ENCODE measurements around the gene CTNNA1.

CTNNA1 gene

GRCh38 chr5:138876811-138877210, 123.6 kb downstream of the CTNNA1 start:
- Mint-ChIP-seq H3K4me3 (no peak overlapping the region), H3K27ac (no peak overlapping the region), H3K4me1 (peaks cover 53% of the 10 kb centered on the region), H3K9me3 (no peaks in the 10 kb centered on the region), H3K27me3 (ENCODE audit: low read depth) (no peaks in the 10 kb centered on the region), H3K36me3 (ENCODE audit: low read depth) (peaks cover 24% of the 10 kb centered on the region)
- no peak for TF ChIP-seq CTCF (IDR thresholded peaks at IDR 0.05; ENCODE audit: unreplicated experiment in 3 of 3)

DNA sequence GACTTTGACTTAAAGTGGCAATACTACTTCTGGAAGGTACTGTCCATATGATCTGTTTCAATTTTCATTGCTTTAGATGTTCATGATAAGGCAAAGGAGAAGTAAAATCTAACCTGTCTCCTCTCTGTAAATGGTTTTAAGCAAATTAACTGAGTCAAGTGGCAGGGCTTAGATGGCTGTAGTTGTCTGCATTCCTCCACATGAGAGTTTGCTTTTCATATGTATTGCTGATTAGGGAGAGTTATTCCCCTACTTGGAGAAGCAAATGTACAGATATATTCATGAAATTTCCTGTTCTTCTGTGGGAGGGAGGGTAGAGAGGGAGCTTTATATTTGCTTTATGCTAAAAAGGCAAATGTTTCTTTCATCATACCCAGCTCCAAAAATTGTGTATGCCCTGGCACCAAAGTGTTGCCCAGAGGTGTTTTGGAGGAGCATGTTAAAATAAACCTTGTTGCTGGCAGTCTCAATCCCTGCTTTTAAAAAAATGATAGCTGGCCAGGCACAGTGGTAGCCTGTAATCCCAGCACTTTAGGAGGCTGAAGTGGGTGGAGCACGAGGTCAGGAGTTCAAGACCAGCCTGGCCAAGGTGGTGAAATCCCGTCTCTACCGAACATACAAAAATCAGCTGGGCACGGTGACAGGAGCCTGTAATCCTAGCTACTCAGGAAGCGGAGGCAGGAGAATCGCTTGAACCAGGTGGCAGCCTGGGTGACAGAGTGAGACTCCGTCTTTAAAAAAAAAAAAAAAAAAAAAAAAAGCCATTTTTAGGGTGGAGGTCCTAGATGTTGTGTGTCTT, 125.4 kb downstream of the CTNNA1 start:
- H3K36me3 Mint-ChIP-seq (ENCODE audit: low read depth), result peaks cover 28% of the 10 kb centered on the region
- no peak overlapping the region for H3K27ac Mint-ChIP-seq
- H3K4me3 Mint-ChIP-seq, result no peak overlapping the region
- H3K4me1 Mint-ChIP-seq, result peaks cover 41% of the 10 kb centered on the region
- no peaks in the 10 kb centered on the region for H3K27me3 Mint-ChIP-seq (ENCODE audit: low read depth)
- no peak for TF ChIP-seq CTCF (IDR thresholded peaks at IDR 0.05; ENCODE audit: unreplicated experiment in 3 of 3)
- no peaks in the 10 kb centered on the region for H3K9me3 Mint-ChIP-seq

DNA sequence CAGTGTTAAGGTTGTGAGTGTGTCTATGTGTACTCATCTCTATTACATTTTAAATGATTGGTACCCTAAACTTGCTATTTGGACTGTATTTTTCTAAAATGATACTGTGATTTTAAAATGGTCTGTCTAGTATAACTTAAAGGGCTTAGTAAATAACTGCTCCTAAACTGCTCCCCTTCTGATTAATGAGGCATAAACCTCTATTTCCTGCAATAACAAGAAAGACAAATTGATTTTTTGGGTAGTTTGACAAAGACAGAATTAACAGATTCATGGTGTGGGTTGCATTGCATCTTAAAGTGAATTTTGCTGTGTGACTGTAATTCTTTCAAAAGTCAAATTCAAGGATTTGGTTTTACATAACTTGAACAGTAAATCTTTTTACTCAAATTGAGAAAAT, 130.0 kb downstream of the CTNNA1 start:
- Mint-ChIP-seq H3K9me3 (no peaks in the 10 kb centered on the region), H3K36me3 (ENCODE audit: low read depth) (peaks cover 35% of the 10 kb centered on the region), H3K4me1 (peaks cover 39% of the 10 kb centered on the region), H3K4me3 (no peak overlapping the region), H3K27me3 (ENCODE audit: low read depth) (no peaks in the 10 kb centered on the region), H3K27ac (peak overlapping the region in 2 of 3 experiments; percentile 25 to 42)
- no peak for TF ChIP-seq CTCF (IDR thresholded peaks at IDR 0.05; ENCODE audit: unreplicated experiment in 3 of 3)

GRCh38 chr5:138884094-138884493, 130.9 kb downstream of the CTNNA1 start:
- Mint-ChIP-seq H3K36me3 (ENCODE audit: low read depth) (peaks cover 39% of the 10 kb centered on the region), H3K27ac (peak overlapping the region; percentile 8 to 42 (median 25)), H3K9me3 (no peaks in the 10 kb centered on the region), H3K4me3 (no peak overlapping the region), H3K4me1 (peaks cover 39% of the 10 kb centered on the region), H3K27me3 (ENCODE audit: low read depth) (no peaks in the 10 kb centered on the region)
- TF ChIP-seq CTCF (IDR thresholded peaks at IDR 0.05; ENCODE audit: unreplicated experiment in 3 of 3), result no peak

DNA sequence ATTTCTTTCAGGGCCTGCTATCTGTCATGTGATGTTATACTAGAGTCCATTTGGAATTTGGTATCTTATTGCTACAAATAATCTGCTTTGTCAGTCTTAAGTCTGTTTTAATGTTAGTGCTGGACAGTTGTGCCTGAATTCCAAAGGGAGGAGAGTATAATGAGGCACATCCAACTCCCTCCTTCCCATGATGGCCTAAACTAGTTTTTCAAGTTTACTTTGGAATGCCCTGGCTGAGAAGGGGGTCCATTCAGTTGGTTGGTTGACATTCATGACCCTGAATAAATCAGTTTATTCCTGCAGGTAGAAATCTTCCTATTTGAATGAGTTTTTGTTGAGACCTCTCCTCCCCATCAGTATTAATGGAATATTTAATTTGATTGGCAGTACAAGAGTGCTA, 131.3 kb downstream of the CTNNA1 start:
- Mint-ChIP-seq H3K36me3 (ENCODE audit: low read depth) (peaks cover 44% of the 10 kb centered on the region), H3K27me3 (ENCODE audit: low read depth) (no peaks in the 10 kb centered on the region), H3K4me1 (peaks cover 39% of the 10 kb centered on the region), H3K4me3 (no peak overlapping the region), H3K27ac (peak overlapping the region; percentile 13 to 42 (median 25)), H3K9me3 (no peaks in the 10 kb centered on the region)
- TF ChIP-seq CTCF (IDR thresholded peaks at IDR 0.05; ENCODE audit: unreplicated experiment in 3 of 3), result no peak

GRCh38 chr5:138889994-138890393, 136.8 kb downstream of the CTNNA1 start:
- Mint-ChIP-seq H3K4me3 (no peak overlapping the region), H3K27me3 (ENCODE audit: low read depth) (no peaks in the 10 kb centered on the region), H3K9me3 (peaks cover 3% of the 10 kb centered on the region), H3K36me3 (ENCODE audit: low read depth) (peaks cover 70% of the 10 kb centered on the region), H3K4me1 (peaks cover 7% of the 10 kb centered on the region), H3K27ac (no peak overlapping the region)
- no peak for TF ChIP-seq CTCF (IDR thresholded peaks at IDR 0.05; ENCODE audit: unreplicated experiment in 3 of 3)
